ENCODE measurements around the gene LCN1.
"Not testable (repeated sequence)": the region's sequence is repeated elsewhere in the genome, so short reads cannot be mapped to it uniquely, and the experiment has no call there.

GRCh38 chr9:135528842-135529435, 7.7 kb downstream of the LCN1 start:
- TF ChIP-seq POLR2A (IDR thresholded peaks at IDR 0.05): not testable (repeated sequence)
- TF ChIP-seq, protein P1, sequence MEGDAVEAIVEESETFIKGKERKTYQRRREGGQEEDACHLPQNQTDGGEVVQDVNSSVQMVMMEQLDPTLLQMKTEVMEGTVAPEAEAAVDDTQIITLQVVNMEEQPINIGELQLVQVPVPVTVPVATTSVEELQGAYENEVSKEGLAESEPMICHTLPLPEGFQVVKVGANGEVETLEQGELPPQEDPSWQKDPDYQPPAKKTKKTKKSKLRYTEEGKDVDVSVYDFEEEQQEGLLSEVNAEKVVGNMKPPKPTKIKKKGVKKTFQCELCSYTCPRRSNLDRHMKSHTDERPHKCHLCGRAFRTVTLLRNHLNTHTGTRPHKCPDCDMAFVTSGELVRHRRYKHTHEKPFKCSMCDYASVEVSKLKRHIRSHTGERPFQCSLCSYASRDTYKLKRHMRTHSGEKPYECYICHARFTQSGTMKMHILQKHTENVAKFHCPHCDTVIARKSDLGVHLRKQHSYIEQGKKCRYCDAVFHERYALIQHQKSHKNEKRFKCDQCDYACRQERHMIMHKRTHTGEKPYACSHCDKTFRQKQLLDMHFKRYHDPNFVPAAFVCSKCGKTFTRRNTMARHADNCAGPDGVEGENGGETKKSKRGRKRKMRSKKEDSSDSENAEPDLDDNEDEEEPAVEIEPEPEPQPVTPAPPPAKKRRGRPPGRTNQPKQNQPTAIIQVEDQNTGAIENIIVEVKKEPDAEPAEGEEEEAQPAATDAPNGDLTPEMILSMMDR (IDR thresholded peaks at IDR 0.05): not testable (repeated sequence)
